GM12878 (cell line): ENCODE data around the gene DHX38. TPM values are rescaled to one million over a fixed set of nuclear protein-coding genes. Genes with fewer than 3 reads are reported as not detected.

Experiments
- ATAC-seq: fragments of 200-7000 bp; cut with Tn5 transposase; 3 replicates; pipeline ENCODE4 v1.9.1; 2020; ENCODE audit warnings: mild to moderate bottlenecking, moderate library complexity
- BruUV-seq: library from RNA; stranded (reverse); fragments of 400-500 nt; replicated peaks from 2 replicates; lab custom pipeline; 2021; lab: Mats Ljungman, UMichigan
- CTCF ChIA-PET: fragments of 300-600 bp; sonication (Branson Sonifier 250); formaldehyde crosslinking; extraction: SDS; loops from one replicate; lab custom pipeline; 2021; ENCODE audit warnings: inconsistent platforms; lab: Yijun Ruan, JAX
- POLR2A ChIA-PET: fragments of 350-600 bp; formaldehyde crosslinking; extraction: SDS; loops from one replicate; lab custom pipeline; 2021; ENCODE audit warnings: inconsistent platforms; lab: Charles Lee
- RAD21 ChIA-PET: fragments of 300-600 bp; sonication (Branson Sonifier 250); formaldehyde crosslinking; loops from one replicate; lab custom pipeline; 2023; ENCODE audit warnings: antibody characterized with exemption; ENCODE audit not compliant: unreplicated experiment; lab: Charles Lee
- SMC1A ChIA-PET: fragments of 300-600 bp; sonication (Branson Sonifier 250); formaldehyde crosslinking; loops from one replicate; lab custom pipeline; 2023; ENCODE audit not compliant: unreplicated experiment, uncharacterized antibody; lab: Charles Lee
- DNase-seq: peaks from one replicate; pipeline ENCODE4 v3.0.0-alpha.2; 2011; ENCODE audit warnings: low read depth, low spot score
- FAIRE-seq: peaks from 3 replicates; lab custom pipeline; 2011; peaks lifted over from hg19 to GRCh38; lab: Jason Lieb, UNC
- H2AFZ ChIP-seq: 2 replicates; pipeline ENCODE4 v1.6.0; 2011; ENCODE audit warnings: low read depth, low read length, control low read depth; ENCODE audit not compliant: control insufficient read depth
- H3K27ac ChIP-seq: 2 replicates; pipeline ENCODE4 v1.5.1; 2011; ENCODE audit warnings: control low read depth; ENCODE audit not compliant: control insufficient read depth, insufficient read depth
- H3K27me3 ChIP-seq, 2 experiments: replicated peaks in 1 of 2; 2 replicates each; pipeline versions ENCODE4 v1.6.0 to v1.6.1; 2011; ENCODE audit warnings: low read length in 1 of 2; ENCODE audit not compliant: control insufficient read depth in 2 of 2, insufficient read depth in 2 of 2
- H3K36me3 ChIP-seq, 2 experiments: 2 replicates each; pipeline ENCODE4 v1.5.1; 2011; ENCODE audit warnings: low read length in 1 of 2; ENCODE audit not compliant: control insufficient read depth in 2 of 2, insufficient read depth in 2 of 2
- H3K4me1 ChIP-seq: 2 replicates; pipeline ENCODE4 v1.6.1; 2011; ENCODE audit warnings: mild to moderate bottlenecking, low read length, moderate library complexity, mixed read lengths; ENCODE audit not compliant: control insufficient read depth, insufficient read depth
- H3K4me2 ChIP-seq: 2 replicates; pipeline ENCODE4 v1.6.0; 2011; ENCODE audit warnings: control low read depth; ENCODE audit not compliant: control insufficient read depth, insufficient read depth
- H3K4me3 ChIP-seq: fragments of 200-600 bp; sonication (generic); 2 replicates; pipeline ENCODE4 v1.5.1; 2016
- H3K79me2 ChIP-seq: 2 replicates; pipeline ENCODE4 v1.6.0; 2011; ENCODE audit warnings: low read length; ENCODE audit not compliant: control insufficient read depth, insufficient read depth
- H3K9ac ChIP-seq: 2 replicates; pipeline ENCODE4 v1.8.0; 2011; ENCODE audit warnings: low read length, control low read depth, mixed read lengths; ENCODE audit not compliant: control insufficient read depth, insufficient read depth
- H3K9me3 ChIP-seq: replicated peaks from 3 replicates; pipeline ENCODE4 v1.5.1; 2011; ENCODE audit warnings: mild to moderate bottlenecking, low read length; ENCODE audit not compliant: control insufficient read depth, insufficient read depth
- H4K20me1 ChIP-seq: 2 replicates; pipeline ENCODE4 v1.6.0; 2011; ENCODE audit not compliant: control insufficient read depth, insufficient read depth
- CBFB ChIP-seq: IDR thresholded peaks from 2 replicates; pipeline ENCODE4 v1.6.1; 2016; ENCODE audit warnings: antibody characterized with exemption, low read depth
- CBX5 ChIP-seq: sonication (generic); IDR thresholded peaks from 2 replicates; pipeline ENCODE4 v1.6.1; 2016; ENCODE audit warnings: low read depth, moderate library complexity, mild to moderate bottlenecking, inconsistent platforms
- CREM ChIP-seq: IDR thresholded peaks from 2 replicates; pipeline ENCODE4 v1.6.1; 2014; ENCODE audit warnings: antibody characterized with exemption, low read depth
- MAX ChIP-seq: IDR thresholded peaks from 2 replicates; pipeline ENCODE4 v1.6.1; 2012; ENCODE audit warnings: low read depth, low read length, improper control_type of control experiment
- NR2C1 ChIP-seq: fragments of 450-650 bp; IDR thresholded peaks from 2 replicates; pipeline ENCODE4 v1.6.1; 2017; ENCODE audit warnings: antibody characterized with exemption, mild to moderate bottlenecking, moderate library complexity
- PAX5 ChIP-seq: IDR thresholded peaks from 2 replicates; pipeline ENCODE4 v1.6.1; 2011; ENCODE audit warnings: low read depth, low read length, borderline replicate concordance
- RBBP5 ChIP-seq: fragments of 200-600 bp; sonication (generic); conservative IDR thresholded peaks from 2 replicates; pipeline ENCODE4 v1.6.1; 2016
- RELB ChIP-seq: fragments of 450-650 bp; IDR thresholded peaks from 2 replicates; pipeline ENCODE4 v1.6.1; 2017; ENCODE audit warnings: low read depth, mild to moderate bottlenecking, moderate library complexity
- RFX5 ChIP-seq: IDR thresholded peaks from 2 replicates; pipeline ENCODE4 v1.6.1; 2011; ENCODE audit warnings: low read depth, low read length, improper control_type of control experiment
- SMC3 ChIP-seq: IDR thresholded peaks from 2 replicates; pipeline ENCODE4 v1.6.1; 2011; ENCODE audit warnings: low read length, improper control_type of control experiment, borderline replicate concordance
- SREBF2 ChIP-seq: IDR thresholded peaks from 2 replicates; pipeline ENCODE4 v1.6.1; 2012; ENCODE audit warnings: mild to moderate bottlenecking, low read length
- ZNF217 ChIP-seq: fragments of 450-650 bp; IDR thresholded peaks from 2 replicates; pipeline ENCODE4 v1.6.1; 2017; ENCODE audit warnings: antibody characterized with exemption, mild to moderate bottlenecking
- ZNF24 ChIP-seq: fragments of 450-650 bp; IDR thresholded peaks from 2 replicates; pipeline ENCODE4 v1.6.1; 2017; ENCODE audit warnings: antibody characterized with exemption, mild to moderate bottlenecking
- ZNF622 ChIP-seq: fragments of 450-650 bp; IDR thresholded peaks from 2 replicates; pipeline ENCODE4 v1.6.1; 2017; ENCODE audit warnings: mild to moderate bottlenecking, inconsistent platforms
- WGBS: methylation state at CpG from one replicate; pipeline ENCODE4 v1.1.6; 2016; ENCODE audit warnings: low lambda C conversion rate; ENCODE audit not compliant: insufficient replicate concordance, insufficient coverage; ENCODE audit errors: missing lambda C conversion rate; 5-methylcytosine and 5-hydroxymethylcytosine counted together
- in situ Hi-C: fragments of 300-500 bp; cut with MboI; formaldehyde crosslinking; loops from 9 replicates; pipeline ENCODE4 v1.14.3; 2018; ENCODE audit warnings: mixed read lengths
- intact Hi-C: fragments of 100-400 bp; cut with micrococcal nuclease; formaldehyde crosslinking; loops from one replicate; pipeline ENCODE4 v1.14.2; 2022; ENCODE audit not compliant: unreplicated experiment
- polyA plus RNA-seq, 11 experiments: library from polyadenylated mRNA; depleted of rRNA in 4 of 11; unstranded in 6 of 11; stranded (reverse) in 5 of 11; fragments of >200 nt; fragmentation: Nextera tagmentation in 4 of 11; fragmentation: Illumina TruSeq in 1 of 11; extraction: Ambion mirVana in 4 of 11; extraction: Trizol in 1 of 11; gene quantifications; 1 replicate in 1 of 11; 2 replicates in 10 of 11; pipeline versions ENCODE4 v1.2.1 to v1.2.3, GENCODE V29; 2011 to 2016; ENCODE audit warnings: inconsistent platforms in 2 of 11, missing spikeins in 2 of 11, low read depth in 1 of 11
- total RNA-seq, 4 experiments: library from RNA; depleted of rRNA in 3 of 4; stranded (reverse); fragments of >200 nt in 3 of 4; fragmentation: Illumina TruSeq in 1 of 4; extraction: Trizol in 1 of 4; gene quantifications; 2 replicates each; pipeline versions ENCODE4 v1.2.1 to v1.2.3, GENCODE V29; 2013 to 2021

DHX38 gene
- total and polyA plus RNA-seq, 10 of the 15 experiments (the other 5 are each of a cell fraction or from before 2014, with no cell fraction given), result 2.1 to 67.8 (median 43.2) TPM

GRCh38 chr16:72098936-72099335, 5.3 kb downstream of the DHX38 start:
- DNase-seq (no peak), ATAC-seq (no peak; the same call in 2 of the 3 replicates), FAIRE-seq (no peak)
- ChIA-PET CTCF (interaction anchor here (1.1 to 1.7 kb wide), 2 partner anchors 8 to 32 kb away, joined by 3 to 9 read pairs; no protein-coding TSS in a partner anchor), SMC1A (no interaction called here), RAD21 (no interaction called here), POLR2A (no interaction called here)
- H3K27me3 ChIP-seq, result no peaks in the 10 kb centered on the region
- no peak overlapping the region for H3K27ac ChIP-seq
- 85% methylated on average over 15 of the region's 15 CpGs for WGBS
- no peak overlapping the region for H2AFZ ChIP-seq
- no peaks in the 10 kb centered on the region for H3K9me3 ChIP-seq
- H3K36me3 ChIP-seq, result peaks cover 32 to 38% of the 10 kb centered on the region in 2 experiments
- in situ Hi-C loops, result no loop called here
- TF ChIP-seq SREBF2 (no peak), RELB (no peak), MAX (no peak), ZNF24 (no peak), CBX5 (no peak), PAX5 (no peak), ZNF217 (no peak), CREM (no peak), ZNF622 (no peak), NR2C1 (no peak), RBBP5 (no peak), CBFB (no peak), RFX5 (no peak), SMC3 (no peak)
- no peak overlapping the region for H3K9ac ChIP-seq
- no peak overlapping the region for H3K4me2 ChIP-seq
- no peak overlapping the region for H3K4me3 ChIP-seq
- peaks cover 3% of the 10 kb centered on the region for H3K4me1 ChIP-seq
- intact Hi-C loops, result loop anchor here (1.0 to 10.0 kb wide), 3 partner anchors 33 to 634 kb away; partner anchors contain the start of genes IST1 and ZNF23
- H4K20me1 ChIP-seq, result no peaks in the 10 kb centered on the region
- BruUV-seq, result no TSS peak
- H3K79me2 ChIP-seq, result peaks cover 23% of the 10 kb centered on the region
